Measurements from ENCODE around the gene HES2. TPM values are rescaled to one million over a fixed set of nuclear protein-coding genes. Genes with fewer than 3 reads are reported as not detected.

The HES2 gene
- total RNA-seq, 4 donors from 2014 or later: 2.5 to 15.9 (median 5.2) TPM

- Histone ChIP-seq H3K9me3 (no peaks in the 10 kb centered on the region), H3K4me3 (no peak overlapping the region), H3K27ac (no peak overlapping the region), H3K4me1 (peaks cover 0 to 15% (median 0%) of the 10 kb centered on the region in 4 donors), H3K27me3 (peaks cover 0 to 3% of the 10 kb centered on the region in 2 donors), H3K36me3 (no peaks in the 10 kb centered on the region)
- DNase-seq: no peak
- TF ChIP-seq CTCF (IDR thresholded peaks at IDR 0.05): no peak
- no peak for TF ChIP-seq POLR2A (IDR thresholded peaks at IDR 0.05)
Observed at GRCh38 chr1:6412896-6413295, 6.8 kb downstream of the HES2 start.

GRCh38 chr1:6410248-6410893 is 9.3 kb downstream of the HES2 start:
- no peak for DNase-seq
- Histone ChIP-seq H3K4me3 (no peak overlapping the region), H3K4me1 (peaks cover 0 to 13% (median 0%) of the 10 kb centered on the region in 4 donors), H3K36me3 (no peaks in the 10 kb centered on the region), H3K27ac (no peak overlapping the region), H3K27me3 (peaks cover 0 to 3% of the 10 kb centered on the region in 2 donors), H3K9me3 (no peaks in the 10 kb centered on the region)
- TF ChIP-seq CTCF (IDR thresholded peaks at IDR 0.05): no peak
- no peak for TF ChIP-seq POLR2A (IDR thresholded peaks at IDR 0.05)

- Histone ChIP-seq H3K27me3 (peaks cover 0 to 3% of the 10 kb centered on the region in 2 donors), H3K4me1 (peaks cover 0 to 6% (median 0%) of the 10 kb centered on the region in 4 donors), H3K4me3 (no peak overlapping the region), H3K27ac (no peak overlapping the region), H3K9me3 (no peaks in the 10 kb centered on the region), H3K36me3 (no peaks in the 10 kb centered on the region)
- DNase-seq: no peak
- TF ChIP-seq CTCF (IDR thresholded peaks at IDR 0.05) (no peak), POLR2A (IDR thresholded peaks at IDR 0.05) (no peak)
Observed at GRCh38 chr1:6409733-6410132, 10.0 kb downstream of the HES2 start.

GRCh38 chr1:6409053-6409452 is 10.7 kb downstream of the HES2 start:
- TF ChIP-seq CTCF (IDR thresholded peaks at IDR 0.05) (no peak), POLR2A (IDR thresholded peaks at IDR 0.05) (no peak)
- Histone ChIP-seq H3K27me3 (no peaks in the 10 kb centered on the region), H3K36me3 (no peaks in the 10 kb centered on the region), H3K4me1 (peaks cover 0 to 4% (median 0%) of the 10 kb centered on the region in 4 donors), H3K4me3 (no peak overlapping the region), H3K27ac (no peak overlapping the region), H3K9me3 (no peaks in the 10 kb centered on the region)
- no peak for DNase-seq

- no peaks in the 10 kb centered on the region for H3K9me3 ChIP-seq
- no peak overlapping the region for H3K27ac ChIP-seq
- no peak for TF ChIP-seq CTCF (IDR thresholded peaks at IDR 0.05)
- no peak for TF ChIP-seq POLR2A (IDR thresholded peaks at IDR 0.05)
Observed at GRCh38 chr1:6408023-6408422, 11.7 kb downstream of the HES2 start.

More at GRCh38 chr1:6408023-6408422, 11.7 kb downstream of the HES2 start:
- H3K36me3 ChIP-seq: no peaks in the 10 kb centered on the region
- no peak for DNase-seq
- peaks cover 0 to 4% (median 0%) of the 10 kb centered on the region in 4 donors for H3K4me1 ChIP-seq
- no peak overlapping the region for H3K4me3 ChIP-seq
- no peaks in the 10 kb centered on the region for H3K27me3 ChIP-seq

All from Peyer's patch (tissue), 4 donors.